Erythroblast (primary cell): ENCODE data around the gene AGXT2.
A peak's percentile ranks its signal among the peaks of the same experiment; 100 is the strongest.
"Not testable (repeated sequence)": the region's sequence is repeated elsewhere in the genome, so short reads cannot be mapped to it uniquely, and the experiment has no call there.

Experiments
- DNase-seq, 2 experiments: peaks; one replicate each; lab custom pipeline; 2025; lab: John Stamatoyannopoulos, UW
- GATA1 ChIP-seq: IDR thresholded peaks from 2 replicates; pipeline ENCODE4 v1.6.1; 2011; ENCODE audit warnings: low read depth, mild to moderate bottlenecking, control low read depth, low read length, moderate library complexity
- POLR2A ChIP-seq: IDR thresholded peaks from 2 replicates; pipeline ENCODE4 v1.6.1; 2011; ENCODE audit warnings: mild to moderate bottlenecking, low read length

Gene AGXT2

DNA sequence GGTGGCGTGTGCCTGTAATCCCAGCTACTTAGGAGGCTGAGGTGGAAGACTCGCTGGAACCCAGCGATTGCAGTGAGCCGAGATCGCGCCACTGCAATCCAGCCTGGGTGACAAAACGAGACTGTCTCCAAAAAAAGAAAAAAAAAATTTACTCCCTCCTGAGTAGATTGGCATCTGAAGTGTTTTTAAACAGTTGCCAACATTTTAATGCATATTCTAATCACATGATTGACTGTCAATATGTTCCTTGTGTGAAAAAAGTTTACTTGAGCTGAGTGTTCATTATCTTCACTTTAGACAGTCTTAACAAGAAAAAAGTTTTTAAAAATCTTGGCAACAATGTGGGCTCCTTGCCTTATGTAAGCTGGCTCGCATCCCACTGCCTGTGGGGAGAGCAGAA, 53.8 kb downstream of the AGXT2 start:
- DNase-seq, result no peak
- TF ChIP-seq GATA1 (no peak), POLR2A (no peak)

DNA sequence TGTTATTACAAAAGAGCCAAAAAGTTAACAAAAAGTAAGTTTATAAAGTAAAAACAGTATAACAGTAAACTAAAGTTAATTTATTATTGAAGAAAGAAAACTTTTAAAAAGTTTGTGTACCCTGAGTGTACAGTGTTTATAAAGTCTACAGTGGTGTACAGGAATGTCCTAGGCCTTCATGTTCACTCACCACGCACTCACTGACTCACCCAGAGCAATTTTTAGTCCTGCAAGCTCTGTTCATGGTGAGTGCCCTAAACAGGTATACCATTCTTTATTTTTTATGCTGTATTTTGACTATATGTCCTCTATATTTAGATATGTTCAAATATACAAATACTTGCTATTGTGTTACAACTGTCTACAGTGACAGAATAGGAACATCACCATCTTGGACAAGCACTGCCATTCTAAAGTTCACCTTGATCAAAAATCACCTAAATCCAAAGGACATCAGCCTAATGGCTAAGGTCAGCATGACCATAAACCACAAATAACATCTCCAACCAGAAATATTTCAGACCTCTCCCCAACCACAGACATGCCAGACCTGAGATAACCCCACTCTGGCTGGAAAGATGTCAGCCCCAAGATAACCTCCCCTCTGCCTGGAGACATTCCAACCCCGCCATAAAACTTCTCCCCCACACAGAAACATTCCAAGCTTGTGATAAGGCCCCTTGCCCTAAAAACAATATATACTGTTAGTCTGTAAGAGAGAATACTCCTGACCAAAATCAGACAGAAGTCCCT, 56.1 kb downstream of the AGXT2 start:
- DNase-seq, result no peak
- TF ChIP-seq POLR2A, result no peak
- no peak for TF ChIP-seq GATA1

- TF ChIP-seq POLR2A, result no peak
- no peak for TF ChIP-seq GATA1
- DNase-seq, result no peak
Measured at GRCh38 chr5:34986965-34987364, 60.8 kb downstream of the AGXT2 start.

- no peak for DNase-seq
- no peak for TF ChIP-seq GATA1
- no peak for TF ChIP-seq POLR2A
Measured at GRCh38 chr5:34982823-34983222, 64.9 kb downstream of the AGXT2 start.

GRCh38 chr5:34978681-34979080, 69.1 kb downstream of the AGXT2 start:
- no peak for DNase-seq
- TF ChIP-seq GATA1 (no peak), POLR2A (no peak)

DNA sequence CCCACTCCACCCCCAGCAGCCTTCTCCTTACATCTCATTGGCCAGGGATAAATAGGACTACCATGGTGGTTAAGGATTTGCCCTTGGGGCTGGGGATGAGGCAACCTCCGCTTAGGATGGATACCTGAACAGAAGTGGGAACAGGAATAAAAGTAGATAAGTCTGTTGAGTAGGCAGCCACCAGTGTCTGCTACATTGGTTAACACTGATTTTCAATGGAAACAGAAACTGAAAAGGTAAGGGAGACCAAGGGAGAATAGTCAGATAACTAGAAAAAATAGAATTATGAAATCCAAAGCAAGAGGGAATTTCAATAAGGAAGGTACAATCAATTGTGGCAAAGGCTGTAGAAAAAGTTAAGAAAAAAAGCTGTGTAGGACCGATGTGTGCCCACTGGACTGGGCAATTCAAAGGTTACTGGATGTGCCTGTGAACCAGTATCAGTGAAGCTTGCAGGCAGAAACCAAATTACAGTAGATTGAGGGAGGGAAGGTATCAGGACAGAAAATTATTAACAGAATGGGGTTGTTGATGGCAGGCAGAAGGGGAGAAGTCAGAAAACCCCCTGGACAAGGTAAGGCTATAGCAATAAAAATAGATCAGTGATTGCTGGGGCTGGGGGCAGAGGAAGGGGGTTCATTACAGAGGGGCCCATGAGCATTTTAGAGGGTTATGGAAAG, 69.7 kb downstream of the AGXT2 start:
- no peak for DNase-seq
- TF ChIP-seq POLR2A, result no peak

DNA sequence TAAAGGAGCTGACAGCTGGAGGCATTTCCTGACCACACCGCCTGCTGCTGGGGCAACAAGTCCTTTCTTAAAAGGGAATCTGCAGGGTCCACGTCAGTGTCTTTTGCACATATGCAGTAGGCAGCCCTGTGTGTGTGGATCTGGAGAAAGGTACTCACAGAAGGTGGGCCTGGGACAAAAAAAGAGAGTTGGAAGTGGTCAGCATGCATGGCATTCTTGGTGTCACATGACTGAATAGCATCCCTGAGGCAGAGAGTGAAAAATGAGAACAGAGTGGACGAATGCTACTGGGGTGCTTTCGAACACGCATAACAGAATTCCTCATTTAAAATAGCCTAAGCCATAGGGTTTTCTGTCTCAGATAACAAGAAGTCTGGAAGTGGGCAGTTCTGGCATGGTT, 71.4 kb downstream of the AGXT2 start:
- no peak for DNase-seq
- TF ChIP-seq GATA1 (no peak), POLR2A (no peak)

DNA sequence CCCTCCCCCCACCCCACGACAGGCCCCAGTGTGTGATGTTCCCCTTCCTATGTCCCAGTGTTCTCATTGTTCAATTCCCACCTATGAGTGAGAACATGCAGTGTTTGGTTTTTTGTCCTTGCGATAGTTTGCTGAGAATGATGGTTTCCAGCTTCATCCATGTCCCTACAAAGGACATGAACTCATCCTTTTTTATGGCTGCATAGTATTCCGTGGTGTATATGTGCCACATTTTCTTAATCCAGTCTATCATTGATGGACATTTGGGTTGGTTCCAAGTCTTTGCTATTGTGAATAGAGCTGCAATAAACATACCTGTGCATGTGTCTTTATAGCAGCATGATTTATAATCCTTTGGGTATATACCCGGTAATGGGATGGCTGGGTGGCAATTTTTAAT, 76.1 kb downstream of the AGXT2 start:
- not testable (repeated sequence) for DNase-seq

- TF ChIP-seq POLR2A, result no peak
- no peak for TF ChIP-seq GATA1
- no peak for DNase-seq
Measured at GRCh38 chr5:34970552-34970951, 77.2 kb downstream of the AGXT2 start.

DNA sequence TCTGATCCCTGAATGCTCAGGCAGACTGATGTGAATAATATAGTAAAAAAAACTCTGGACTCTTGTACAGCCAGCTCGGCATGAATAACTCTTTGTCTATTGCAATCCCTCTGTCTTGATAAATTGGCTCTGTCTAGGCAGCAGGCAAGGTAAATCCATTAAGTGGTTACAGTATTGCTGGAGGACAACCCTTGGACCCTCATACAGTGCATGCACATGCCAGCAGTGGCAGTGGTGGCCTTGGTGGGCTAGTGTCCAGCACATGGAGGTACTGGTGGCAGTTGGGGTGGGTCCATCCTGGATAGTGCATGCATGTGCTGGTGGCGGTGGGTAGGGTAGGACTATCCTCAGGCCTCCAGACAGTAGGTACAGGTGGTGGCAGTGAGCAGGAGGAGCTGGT, 79.5 kb downstream of the AGXT2 start:
- TF ChIP-seq POLR2A (no peak), GATA1 (no peak)
- no peak for DNase-seq

DNA sequence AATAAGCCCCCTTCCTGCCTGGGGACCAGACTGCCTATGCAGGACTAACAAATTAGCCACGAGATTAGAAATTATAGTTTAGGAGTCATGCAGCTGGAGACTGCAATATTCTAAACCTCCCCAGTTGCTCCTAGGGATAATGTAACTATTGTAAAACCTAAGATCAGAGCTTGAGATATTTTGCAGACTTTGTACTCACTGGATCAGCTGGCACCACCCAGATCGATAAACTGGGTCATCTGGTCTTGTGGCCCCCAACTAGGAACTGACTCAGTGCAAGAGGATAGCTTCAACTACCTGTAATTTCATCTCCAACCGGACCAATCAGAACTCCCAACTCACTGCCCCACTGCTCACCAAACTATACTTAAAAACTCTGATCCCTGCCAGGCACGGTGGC, 80.2 kb downstream of the AGXT2 start:
- no peak for DNase-seq
- TF ChIP-seq GATA1 (no peak), POLR2A (no peak)

DNA sequence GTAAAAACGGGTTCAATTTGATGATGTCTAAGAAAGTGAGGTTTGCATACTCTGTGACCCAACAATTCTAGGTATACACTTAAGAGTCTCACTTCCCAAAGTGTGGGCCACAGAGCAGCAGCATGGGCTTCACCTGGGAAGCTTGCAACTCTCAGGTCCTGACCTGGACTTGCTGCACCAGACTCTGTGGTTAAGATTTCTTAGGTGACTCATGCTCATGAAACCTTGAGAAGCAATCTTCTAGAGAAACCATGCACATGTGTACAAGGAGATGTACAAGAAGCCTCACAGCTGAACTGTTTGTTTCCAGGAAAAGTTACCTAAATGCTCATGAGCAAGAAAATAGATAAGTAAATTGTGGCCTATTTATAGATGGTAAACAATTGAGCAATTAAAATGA, 88.4 kb downstream of the AGXT2 start:
- DNase-seq, result no peak
- TF ChIP-seq GATA1 (no peak), POLR2A (no peak)

DNA sequence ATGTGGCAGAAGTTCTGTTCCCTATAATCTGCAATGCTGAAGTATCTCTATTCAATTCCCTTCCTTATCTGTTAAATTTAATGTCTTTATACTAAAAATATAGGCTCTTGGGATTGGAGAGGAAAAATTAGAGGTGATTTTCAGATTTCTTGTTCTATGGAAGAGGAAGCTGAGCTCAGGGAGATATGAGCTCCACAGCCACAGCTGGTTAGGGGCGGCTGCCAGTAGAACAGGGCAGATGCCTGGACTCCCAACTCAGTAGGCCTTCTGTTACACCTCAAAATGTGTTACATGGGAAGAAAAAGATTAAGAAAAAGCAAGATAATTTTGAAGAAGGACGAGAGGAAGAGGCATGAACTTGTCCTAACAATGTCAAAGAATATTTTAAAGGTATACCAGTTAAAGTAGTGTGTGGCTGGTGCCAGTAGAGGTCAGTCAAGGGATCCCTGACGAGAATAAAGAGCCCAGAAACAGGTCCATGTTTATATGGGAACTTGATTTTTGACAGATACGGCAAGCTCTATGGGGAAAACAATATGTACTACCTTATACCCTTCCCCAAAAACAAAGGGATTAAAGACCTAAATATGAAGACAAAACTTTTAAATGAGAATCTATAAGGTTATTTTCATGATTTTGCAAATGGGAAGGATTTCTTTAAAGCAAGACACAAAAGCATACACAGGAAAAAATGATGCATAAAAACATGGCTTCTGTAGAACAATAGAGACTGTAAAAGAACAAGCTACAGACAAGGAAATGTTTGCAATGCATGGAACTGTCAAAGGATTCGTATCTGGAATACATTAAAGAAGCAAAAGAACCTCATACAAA, 89.7 kb downstream of the AGXT2 start:
- TF ChIP-seq POLR2A (no peak), GATA1 (no peak)
- DNase-seq, result peak; percentile 19 to 43

DNA sequence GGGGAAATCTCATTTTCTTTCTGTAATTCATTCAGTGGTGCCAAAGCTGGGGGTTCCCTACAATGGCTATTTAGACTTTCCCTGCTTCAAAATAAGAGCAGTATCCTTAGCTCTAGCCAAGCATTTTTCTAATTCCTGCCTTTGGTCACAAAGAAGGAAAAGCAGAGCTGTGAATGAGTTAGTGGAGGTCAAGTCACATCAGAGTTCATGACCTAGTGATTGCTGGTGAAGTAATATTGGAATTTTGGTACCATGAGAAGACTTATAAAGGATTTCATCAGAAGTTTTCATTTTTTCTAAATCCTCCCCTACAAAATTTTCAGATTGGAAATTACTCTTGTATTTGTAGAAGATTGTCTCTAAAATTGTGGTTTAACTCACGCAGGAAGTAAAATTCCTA, 90.4 kb downstream of the AGXT2 start:
- TF ChIP-seq GATA1 (no peak), POLR2A (no peak)
- no peak for DNase-seq
